H1 (cell line): ENCODE measurements around the gene RPS6KB2.

Experiments
- CREB1 ChIP-seq: IDR thresholded peaks from 2 replicates; pipeline ENCODE4 v1.6.1; 2012; ENCODE audit warnings: inconsistent platforms
- CTCF ChIP-seq, 3 experiments: IDR thresholded peaks; 1 replicate in 2 of 3; 2 replicates in 1 of 3; pipeline versions ENCODE4 v1.5.1 to v1.6.1; 2011; ENCODE audit warnings: low read length in 3 of 3, mild to moderate bottlenecking in 3 of 3, inconsistent platforms in 2 of 3, low read depth in 1 of 3, moderate library complexity in 1 of 3; ENCODE audit not compliant: insufficient read depth in 1 of 3; ENCODE audit errors: control extremely low read depth in 1 of 3
- EGR1 ChIP-seq: IDR thresholded peaks from 2 replicates; pipeline ENCODE4 v1.6.1; 2011; ENCODE audit warnings: low read depth, low read length, borderline replicate concordance
- EP300 ChIP-seq, 2 experiments: IDR thresholded peaks; 1 replicate in 1 of 2; 2 replicates in 1 of 2; pipeline ENCODE4 v1.6.1; 2011 to 2012; ENCODE audit warnings: low read depth in 2 of 2, low read length in 2 of 2, mild to moderate bottlenecking in 2 of 2, borderline replicate concordance in 1 of 2, inconsistent platforms in 1 of 2, moderate library complexity in 1 of 2
- JUN ChIP-seq: IDR thresholded peaks from 2 replicates; pipeline ENCODE4 v1.6.1; 2011; ENCODE audit warnings: low read depth, mild to moderate bottlenecking, improper control_type of control experiment, low read length
- NANOG ChIP-seq: IDR thresholded peaks from 2 replicates; pipeline ENCODE4 v1.6.1; 2011; ENCODE audit warnings: low read length, low read depth, mild to moderate bottlenecking, inconsistent platforms; ENCODE audit not compliant: insufficient read depth, poor library complexity, severe bottlenecking
- POLR2A ChIP-seq, 2 experiments: IDR thresholded peaks; 1 replicate in 1 of 2; 2 replicates in 1 of 2; pipeline ENCODE4 v1.6.1; 2011; ENCODE audit warnings: low read depth in 2 of 2, low read length in 2 of 2, mild to moderate bottlenecking in 2 of 2; ENCODE audit errors: control extremely low read depth in 1 of 2
- RAD21 ChIP-seq, 2 experiments: IDR thresholded peaks in 1 of 2; conservative IDR thresholded peaks in 1 of 2; 2 replicates each; pipeline ENCODE4 v1.6.1; 2011; ENCODE audit warnings: low read depth in 2 of 2, low read length in 2 of 2, improper control_type of control experiment in 1 of 2, inconsistent platforms in 1 of 2, mild to moderate bottlenecking in 1 of 2, moderate library complexity in 1 of 2
- TAF1 ChIP-seq: IDR thresholded peaks from 2 replicates; pipeline ENCODE4 v1.6.1; 2011; ENCODE audit warnings: mild to moderate bottlenecking, low read depth, low read length
- TF ChIP-seq, protein P1 (sequence below): IDR thresholded peaks from 2 replicates; pipeline ENCODE4 v1.6.1; 2012; ENCODE audit warnings: inconsistent platforms

DNA sequence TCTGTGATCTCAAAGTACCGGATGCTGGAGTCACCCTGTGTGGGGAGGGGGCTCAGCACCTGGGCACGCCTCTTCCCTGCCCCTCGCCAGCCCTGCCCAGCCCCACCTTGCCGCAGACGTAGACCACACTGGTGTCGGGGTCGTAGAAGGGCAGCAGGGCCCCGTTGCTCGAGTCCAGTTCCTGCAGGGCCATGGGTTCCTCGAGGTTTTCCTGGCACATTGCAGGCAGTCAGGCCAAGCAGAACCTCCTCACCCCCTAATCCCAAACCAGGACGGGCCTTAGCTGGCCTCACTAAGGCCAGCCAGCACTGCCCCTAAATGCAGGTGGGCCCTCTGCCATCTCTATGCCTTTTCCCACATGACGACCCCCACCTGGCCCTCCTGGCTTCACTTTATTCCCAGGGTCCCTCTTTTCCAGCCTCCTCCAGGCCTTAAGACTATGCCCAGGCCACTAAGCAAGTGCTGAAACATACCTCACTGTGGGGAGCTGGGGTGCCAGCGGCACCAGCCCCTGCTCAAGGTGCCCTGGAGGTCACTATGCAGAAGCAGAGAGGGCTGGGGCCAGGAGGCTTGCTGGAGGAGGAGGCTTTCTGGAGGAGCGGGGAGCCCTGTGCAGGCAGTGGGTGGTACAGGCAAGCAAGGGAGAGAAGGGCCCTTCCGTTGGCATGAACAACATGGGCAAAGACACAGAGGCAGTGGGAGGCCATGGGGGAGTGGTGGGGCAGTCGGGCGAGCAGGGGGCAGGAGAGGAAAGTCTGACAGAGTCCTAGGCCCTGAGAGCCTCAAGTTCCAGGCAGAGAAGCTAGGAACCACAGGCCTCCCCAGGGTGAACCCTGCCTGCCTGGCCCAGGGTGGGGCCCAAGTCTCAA, 12.2 kb downstream of the RPS6KB2 start:
- TF ChIP-seq EGR1 (no peak), EP300 (IDR thresholded peaks at IDR 0.05; ENCODE audit: borderline replicate concordance in 1 of 2, low read depth in 2 of 2, low read length in 2 of 2) (no peak), POLR2A (IDR thresholded peaks at IDR 0.05; ENCODE audit: control extremely low read depth in 1 of 2, low read depth in 2 of 2, low read length in 2 of 2) (no peak; a peak in 1 of 3 replicates), NANOG (no peak), JUN (no peak), RAD21 (IDR thresholded peaks at IDR 0.05 in 1 of 2, conservative IDR thresholded peaks at IDR 0.05 in 1 of 2; ENCODE audit: low read depth in 2 of 2, low read length in 2 of 2) (no peak), CTCF (IDR thresholded peaks at IDR 0.05; ENCODE audit: control extremely low read depth in 1 of 3, insufficient read depth in 1 of 3, low read depth in 1 of 3, low read length in 3 of 3) (no peak), CREB1 (no peak), TAF1 (no peak)
- TF ChIP-seq, protein P1, sequence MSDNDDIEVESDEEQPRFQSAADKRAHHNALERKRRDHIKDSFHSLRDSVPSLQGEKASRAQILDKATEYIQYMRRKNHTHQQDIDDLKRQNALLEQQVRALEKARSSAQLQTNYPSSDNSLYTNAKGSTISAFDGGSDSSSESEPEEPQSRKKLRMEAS: no peak
